Fibroblast of mammary gland (primary cell): ENCODE measurements around the gene MYH13.

Source experiments
- DNase-seq: peaks from one replicate; pipeline ENCODE4 v3.0.0-alpha.2; 2010; ENCODE audit warnings: low read depth
- H3K4me3 ChIP-seq: 2 replicates; pipeline ENCODE4 v1.5.1; 2011; ENCODE audit warnings: low read depth, mild to moderate bottlenecking, low read length, moderate library complexity; ENCODE audit not compliant: control insufficient read depth
- TF ChIP-seq, protein P1 (sequence below): conservative IDR thresholded peaks from 2 replicates; pipeline ENCODE4 v1.5.1; 2011; ENCODE audit warnings: low read depth, low read length, inconsistent platforms; ENCODE audit not compliant: control insufficient read depth, insufficient read depth

MYH13 gene

DNA sequence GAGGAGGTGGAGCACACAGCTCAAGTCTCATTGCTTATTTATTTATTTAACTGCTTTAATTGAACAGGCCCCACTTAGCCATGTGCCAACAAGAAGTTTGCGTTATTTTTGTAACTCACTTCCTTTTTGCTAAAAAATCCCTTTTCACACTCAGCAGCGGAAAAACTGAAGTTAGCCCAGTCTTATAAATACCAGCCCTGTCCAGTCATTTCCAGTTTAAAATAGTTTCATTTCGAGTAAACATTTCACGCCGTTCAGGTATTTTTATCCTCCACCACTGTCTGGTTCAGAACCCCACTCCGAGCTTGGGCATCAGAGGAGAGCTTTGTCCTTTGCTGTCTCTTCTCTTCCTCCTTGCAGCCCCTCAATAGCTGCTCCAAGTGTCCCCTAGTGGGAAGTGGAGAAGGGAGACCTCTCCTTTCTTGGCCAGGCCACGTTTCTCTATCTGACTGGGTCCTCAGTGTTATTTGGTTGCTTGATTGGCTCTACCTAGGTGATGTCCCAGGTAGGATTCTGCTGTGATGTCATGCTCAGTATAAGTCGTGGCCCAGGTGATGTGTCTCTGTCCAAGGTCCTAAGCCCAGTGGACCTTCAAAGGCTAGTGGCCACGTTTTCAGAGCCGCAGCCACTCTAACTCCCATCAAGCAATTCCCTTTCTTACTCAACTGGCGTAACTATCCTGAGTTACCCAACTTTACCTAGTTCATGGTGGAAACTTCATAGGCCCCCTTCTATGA, 121.4 kb downstream of the MYH13 start:
- H3K4me3 ChIP-seq = no peak overlapping the region
- TF ChIP-seq, protein P1, sequence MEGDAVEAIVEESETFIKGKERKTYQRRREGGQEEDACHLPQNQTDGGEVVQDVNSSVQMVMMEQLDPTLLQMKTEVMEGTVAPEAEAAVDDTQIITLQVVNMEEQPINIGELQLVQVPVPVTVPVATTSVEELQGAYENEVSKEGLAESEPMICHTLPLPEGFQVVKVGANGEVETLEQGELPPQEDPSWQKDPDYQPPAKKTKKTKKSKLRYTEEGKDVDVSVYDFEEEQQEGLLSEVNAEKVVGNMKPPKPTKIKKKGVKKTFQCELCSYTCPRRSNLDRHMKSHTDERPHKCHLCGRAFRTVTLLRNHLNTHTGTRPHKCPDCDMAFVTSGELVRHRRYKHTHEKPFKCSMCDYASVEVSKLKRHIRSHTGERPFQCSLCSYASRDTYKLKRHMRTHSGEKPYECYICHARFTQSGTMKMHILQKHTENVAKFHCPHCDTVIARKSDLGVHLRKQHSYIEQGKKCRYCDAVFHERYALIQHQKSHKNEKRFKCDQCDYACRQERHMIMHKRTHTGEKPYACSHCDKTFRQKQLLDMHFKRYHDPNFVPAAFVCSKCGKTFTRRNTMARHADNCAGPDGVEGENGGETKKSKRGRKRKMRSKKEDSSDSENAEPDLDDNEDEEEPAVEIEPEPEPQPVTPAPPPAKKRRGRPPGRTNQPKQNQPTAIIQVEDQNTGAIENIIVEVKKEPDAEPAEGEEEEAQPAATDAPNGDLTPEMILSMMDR = no peak
- no peak for DNase-seq
